H1 (cell line): Measurements from ENCODE around the gene CAMTA2. TPM values are rescaled to one million over a fixed set of nuclear protein-coding genes. Genes with fewer than 3 reads are reported as not detected.
A peak's percentile ranks its signal among the peaks of the same experiment; 100 is the strongest.

Experiments
- CTCF ChIA-PET: fragments of 300-600 bp; sonication (Branson Sonifier 250); formaldehyde crosslinking; loops from one replicate; lab custom pipeline; 2021; ENCODE audit not compliant: partially characterized antibody; lab: Charles Lee
- POLR2A ChIA-PET: fragments of 300-600 bp; sonication (Branson Sonifier 250); formaldehyde crosslinking; loops from one replicate; lab custom pipeline; 2021; ENCODE audit warnings: inconsistent platforms; ENCODE audit not compliant: partially characterized antibody; lab: Charles Lee
- DNase-seq, 2 experiments: peaks; one replicate each; pipeline versions ENCODE4 v3.0.0 to v3.0.0-alpha.2; 2010 to 2022; ENCODE audit warnings: low spot score in 2 of 2, low read depth in 1 of 2, mixed read lengths in 1 of 2
- FAIRE-seq: peaks from 2 replicates; lab custom pipeline; 2011; peaks lifted over from hg19 to GRCh38; lab: Jason Lieb, UNC
- H2AFZ ChIP-seq: 2 replicates; pipeline ENCODE4 v1.8.1; 2012; ENCODE audit warnings: low read length, inconsistent platforms
- H2AK5ac ChIP-seq: 2 replicates; pipeline ENCODE4 v1.6.1; 2013; ENCODE audit warnings: low read depth, low read length
- H2BK120ac ChIP-seq: replicated peaks from 2 replicates; pipeline ENCODE3; 2013; ENCODE audit warnings: low read depth, low read length, inconsistent platforms
- H2BK12ac ChIP-seq: 2 replicates; pipeline ENCODE4 v1.6.1; 2013; ENCODE audit warnings: low read depth, low read length
- H2BK15ac ChIP-seq: 2 replicates; pipeline ENCODE4 v1.6.1; 2013; ENCODE audit warnings: low read length
- H2BK20ac ChIP-seq: 2 replicates; pipeline ENCODE4 v1.6.1; 2013; ENCODE audit warnings: low read length
- H2BK5ac ChIP-seq: 2 replicates; pipeline ENCODE4 v1.6.1; 2013; ENCODE audit warnings: low read depth, low read length
- H3K14ac ChIP-seq: 2 replicates; pipeline ENCODE4 v1.6.1; 2013; ENCODE audit warnings: inconsistent platforms; ENCODE audit not compliant: insufficient read length
- H3K18ac ChIP-seq: 2 replicates; pipeline ENCODE4 v1.6.1; 2013; ENCODE audit warnings: low read length; ENCODE audit errors: extremely low read depth
- H3K23ac ChIP-seq: 2 replicates; pipeline ENCODE4 v1.6.1; 2013; ENCODE audit warnings: inconsistent platforms; ENCODE audit not compliant: insufficient read length
- H3K23me2 ChIP-seq: 2 replicates; pipeline ENCODE4 v1.6.1; 2013; ENCODE audit warnings: low read depth, low read length
- H3K27ac ChIP-seq: 2 replicates; pipeline ENCODE4 v1.6.1; 2011; ENCODE audit warnings: low read depth, low read length, inconsistent platforms
- H3K27me3 ChIP-seq, 4 experiments: replicated peaks in 1 of 4; 1 replicate in 1 of 4; 2 replicates in 3 of 4; pipeline versions ENCODE4 v1.6.1 to v1.8.1; 2011 to 2013; ENCODE audit warnings: low read length in 3 of 4, mild to moderate bottlenecking in 3 of 4, inconsistent platforms in 2 of 4, mixed read lengths in 2 of 4, moderate library complexity in 1 of 4; ENCODE audit not compliant: control insufficient read depth in 3 of 4, insufficient read depth in 3 of 4; ENCODE audit errors: extremely low read depth in 1 of 4
- H3K36me3 ChIP-seq, 4 experiments: 2 replicates each; pipeline versions ENCODE4 v1.6.1 to v1.8.1; 2011 to 2013; ENCODE audit warnings: mild to moderate bottlenecking in 4 of 4, low read length in 3 of 4, moderate library complexity in 2 of 4, control low read depth in 1 of 4, inconsistent platforms in 1 of 4; ENCODE audit not compliant: insufficient read depth in 4 of 4, control insufficient read depth in 2 of 4
- H3K4ac ChIP-seq: replicated peaks from 2 replicates; pipeline ENCODE3; 2013; ENCODE audit warnings: low read length, low read depth, mixed read lengths, inconsistent platforms; ENCODE audit not compliant: insufficient read length
- H3K4me1 ChIP-seq, 4 experiments: replicated peaks in 1 of 4; 1 replicate in 1 of 4; 2 replicates in 3 of 4; pipeline versions ENCODE4 v1.6.1 to v1.8.1; 2011 to 2013; ENCODE audit warnings: low read length in 3 of 4, inconsistent platforms in 2 of 4, mixed read lengths in 1 of 4; ENCODE audit not compliant: insufficient read depth in 4 of 4, control insufficient read depth in 3 of 4
- H3K4me2 ChIP-seq, 2 experiments: 2 replicates each; pipeline versions ENCODE4 v1.6.1 to v1.8.1; 2011 to 2013; ENCODE audit warnings: low read depth in 2 of 2, low read length in 2 of 2, control low read depth in 1 of 2, inconsistent platforms in 1 of 2, mild to moderate bottlenecking in 1 of 2; ENCODE audit not compliant: insufficient read depth in 1 of 2
- H3K4me3 ChIP-seq, 4 experiments: fragments of 200-600, 300-600 bp in 1 of 4; sonication (generic), shearing (Covaris generic), sonication (Bioruptor Twin) in 1 of 4; 2 replicates each; pipeline versions ENCODE4 v1.5.1 to v1.8.1; 2011 to 2016; ENCODE audit warnings: low read length in 4 of 4, low read depth in 3 of 4, control low read depth in 2 of 4, inconsistent platforms in 2 of 4, mild to moderate bottlenecking in 2 of 4, mixed read lengths in 1 of 4, moderate library complexity in 1 of 4; ENCODE audit not compliant: insufficient read depth in 2 of 4; ENCODE audit errors: extremely low read depth in 1 of 4
- H3K56ac ChIP-seq: replicated peaks from 2 replicates; pipeline ENCODE3; 2013; ENCODE audit warnings: low read depth, mild to moderate bottlenecking, mixed read lengths, low read length, inconsistent platforms; ENCODE audit not compliant: insufficient read length
- H3K79me1 ChIP-seq: 2 replicates; pipeline ENCODE4 v1.6.1; 2013; ENCODE audit warnings: low read depth, low read length, control low read depth
- H3K79me2 ChIP-seq, 2 experiments: 2 replicates each; pipeline versions ENCODE4 v1.6.1 to v1.8.1; 2012 to 2013; ENCODE audit warnings: low read length in 2 of 2, mild to moderate bottlenecking in 2 of 2, inconsistent platforms in 1 of 2; ENCODE audit not compliant: insufficient read depth in 2 of 2, control insufficient read depth in 1 of 2
- H3K9ac ChIP-seq, 4 experiments: replicated peaks in 1 of 4; 1 replicate in 1 of 4; 2 replicates in 3 of 4; pipeline versions ENCODE4 v1.6.1 to v1.8.1; 2011 to 2013; ENCODE audit warnings: low read depth in 3 of 4, low read length in 3 of 4, control low read depth in 2 of 4, mild to moderate bottlenecking in 2 of 4, moderate library complexity in 2 of 4, inconsistent platforms in 1 of 4; ENCODE audit errors: extremely low read depth in 1 of 4
- H3K9me3 ChIP-seq, 2 experiments: 2 replicates each; pipeline versions ENCODE4 v1.6.1 to v1.8.1; 2012 to 2013; ENCODE audit warnings: mild to moderate bottlenecking in 2 of 2, moderate library complexity in 2 of 2, control low read depth in 1 of 2, inconsistent platforms in 1 of 2, low read depth in 1 of 2, low read length in 1 of 2, mixed read lengths in 1 of 2; ENCODE audit not compliant: insufficient read depth in 2 of 2
- H4K20me1 ChIP-seq, 2 experiments: replicated peaks in 1 of 2; 2 replicates each; pipeline versions ENCODE3 to v1.8.1; 2011 to 2013; ENCODE audit warnings: inconsistent platforms in 2 of 2, low read length in 2 of 2, mild to moderate bottlenecking in 1 of 2; ENCODE audit not compliant: insufficient read depth in 2 of 2, control insufficient read depth in 1 of 2
- H4K5ac ChIP-seq: 2 replicates; pipeline ENCODE4 v1.6.1; 2013; ENCODE audit warnings: low read length, low read depth, mixed read lengths, inconsistent platforms; ENCODE audit not compliant: insufficient read length
- H4K8ac ChIP-seq: 2 replicates; pipeline ENCODE4 v1.8.0; 2013; ENCODE audit warnings: mild to moderate bottlenecking, moderate library complexity, low read length, inconsistent platforms; ENCODE audit not compliant: insufficient read depth; ENCODE audit errors: extremely low read depth
- H4K91ac ChIP-seq: replicated peaks from 2 replicates; pipeline ENCODE3; 2013; ENCODE audit warnings: low read length, mixed read lengths, inconsistent platforms; ENCODE audit not compliant: insufficient read length
- ATF3 ChIP-seq: IDR thresholded peaks from 2 replicates; pipeline ENCODE4 v1.6.1; 2011; ENCODE audit warnings: low read depth, mild to moderate bottlenecking, low read length; ENCODE audit not compliant: insufficient read depth
- CHD1 ChIP-seq: IDR thresholded peaks from 2 replicates; pipeline ENCODE4 v1.6.1; 2012; ENCODE audit warnings: low read depth, low read length, improper control_type of control experiment
- CTCF ChIP-seq, 3 experiments: IDR thresholded peaks; 1 replicate in 2 of 3; 2 replicates in 1 of 3; pipeline versions ENCODE4 v1.5.1 to v1.6.1; 2011; ENCODE audit warnings: low read length in 3 of 3, mild to moderate bottlenecking in 3 of 3, inconsistent platforms in 2 of 3, low read depth in 1 of 3, moderate library complexity in 1 of 3; ENCODE audit not compliant: insufficient read depth in 1 of 3; ENCODE audit errors: control extremely low read depth in 1 of 3
- NANOG ChIP-seq: IDR thresholded peaks from 2 replicates; pipeline ENCODE4 v1.6.1; 2011; ENCODE audit warnings: low read length, low read depth, mild to moderate bottlenecking, inconsistent platforms; ENCODE audit not compliant: insufficient read depth, poor library complexity, severe bottlenecking
- POU5F1 ChIP-seq: IDR thresholded peaks from 2 replicates; pipeline ENCODE4 v1.6.1; 2011; ENCODE audit warnings: low read depth, mild to moderate bottlenecking, low read length, moderate library complexity
- SAP30 ChIP-seq: fragments of 300-600 bp; sonication (generic); IDR thresholded peaks from 2 replicates; pipeline ENCODE4 v1.7.1; 2012; ENCODE audit warnings: low read length, moderate library complexity, mild to moderate bottlenecking, inconsistent platforms; ENCODE audit not compliant: insufficient read depth, insufficient replicate concordance
- SIRT6 ChIP-seq: IDR thresholded peaks from one replicate; pipeline ENCODE4 v1.7.1; 2012; ENCODE audit warnings: low read length, inconsistent platforms
- TAF7 ChIP-seq: optimal IDR thresholded peaks from 2 replicates; pipeline ENCODE3; 2011; ENCODE audit warnings: low read depth, mild to moderate bottlenecking, inconsistent platforms, low read length, moderate library complexity, borderline replicate concordance
- WGBS, 2 experiments: shearing (Covaris generic) in 1 of 2; methylation state at CpG; one replicate each; pipeline versions ENCODE4 v1.1.6 to v1.1.7; 2013 to 2015; ENCODE audit warnings: low lambda C conversion rate in 2 of 2, mixed read lengths in 2 of 2, inconsistent platforms in 1 of 2, low coverage in 1 of 2, missing lambda C conversion rate in 1 of 2; ENCODE audit not compliant: insufficient replicate concordance in 2 of 2, insufficient coverage in 1 of 2, insufficient read length in 1 of 2; ENCODE audit errors: extremely low coverage in 1 of 2, missing lambda C conversion rate in 1 of 2; 5-methylcytosine and 5-hydroxymethylcytosine counted together
- polyA plus RNA-seq, 7 experiments: library from polyadenylated mRNA; depleted of rRNA in 3 of 7; stranded (reverse) in 5 of 7; unstranded in 2 of 7; fragments of >200 nt in 5 of 7; fragments of 200-250 nt in 2 of 7; gene quantifications; 1 replicate in 5 of 7; 2 replicates in 1 of 7; 4 replicates in 1 of 7; pipeline versions ENCODE4 v1.2.1 to v1.2.3, GENCODE V29; 2011 to 2013; ENCODE audit warnings: missing spikeins in 2 of 7, mixed read lengths in 2 of 7
- total RNA-seq: library from RNA; stranded (reverse); fragmentation: NEBNext Ultra II Directional; extraction: Animal tissue kit (Norgen Biotek cat#: 25700); gene quantifications from 2 replicates; pipeline ENCODE4 v1.2.1, GENCODE V29; 2021

The CAMTA2 gene
- total and polyA plus RNA-seq, 2 of the 8 experiments (the other 6 are each of a cell fraction or from before 2014, with no cell fraction given) = 5.5 to 12.0 TPM

GRCh38 chr17:4959261-4959965, 28.1 kb downstream of the CAMTA2 start:
- Histone ChIP-seq H3K4me2 (no peak overlapping the region), H3K79me2 (no peaks in the 10 kb centered on the region), H4K20me1 (peaks cover 0 to 3% of the 10 kb centered on the region in 2 experiments), H3K9ac (no peak overlapping the region), H3K27me3 (no peaks in the 10 kb centered on the region), H2BK15ac (no peak overlapping the region), H2BK20ac (no peak overlapping the region), H3K4me3 (no peak overlapping the region), H4K5ac (no peak overlapping the region), H3K9me3 (no peaks in the 10 kb centered on the region), H3K27ac (no peak overlapping the region), H4K8ac (no peak overlapping the region), H4K91ac (no peak overlapping the region), H3K79me1 (0 out of 2 replicates have a peak, but pooled peaks cover 2% of the 10 kb centered on the region), H2BK12ac (peak overlapping the region; percentile 60; the same call in 1 of the 2 replicates), H3K18ac (no peak overlapping the region), H3K14ac (no peak overlapping the region), H2BK120ac (no peak overlapping the region), H3K4me1 (peaks cover 0 to 10% (median 4%) of the 10 kb centered on the region in 4 experiments; a peak in 4 of 7 replicates), H3K23ac (no peak overlapping the region), H3K23me2 (no peaks in the 10 kb centered on the region), H2AK5ac (no peak overlapping the region), H2AFZ (no peak overlapping the region), H3K56ac (no peak overlapping the region), H3K36me3 (peaks cover 0 to 2% (median 0%) of the 10 kb centered on the region in 4 experiments; a peak in 2 of 8 replicates), H2BK5ac (0 out of 2 replicates have a peak overlapping the region, but pooled peaks have one; percentile 60), H3K4ac (no peak overlapping the region)
- FAIRE-seq (no peak), DNase-seq (no peak)
- ChIA-PET CTCF (interaction anchor here (1.3 kb wide), 1 partner anchor 19 kb away, joined by 4 read pairs; no protein-coding TSS in a partner anchor), POLR2A (interaction anchor here (0.6 to 32.4 kb wide), 5 partner anchors 1 to 256 kb away, joined by 3 to 987 read pairs (median 4); partner anchors contain the start of genes ENO3, PFN1, RNF167 and SLC25A11)
- 87% methylated on average over 16 of the region's 18 CpGs; no CpG with 5 or more reads in 1 of the 2 experiments for WGBS, 2 experiments
- no peak for TF ChIP-seq SAP30
- TF ChIP-seq CTCF (IDR thresholded peaks at IDR 0.05; ENCODE audit: control extremely low read depth in 1 of 3, insufficient read depth in 1 of 3, low read depth in 1 of 3, low read length in 3 of 3) = no peak
- TF ChIP-seq TAF7 = no peak
- TF ChIP-seq SIRT6 = no peak
- no peak for TF ChIP-seq ATF3
- TF ChIP-seq POU5F1 = no peak
- TF ChIP-seq NANOG = no peak
- TF ChIP-seq CHD1 = no peak
